NCI-H2227 (cell line): ENCODE measurements around the gene UCP3.
A peak's percentile ranks its signal among the peaks of the same experiment; 100 is the strongest.

Experiments used
- DNase-seq: peaks from one replicate; lab custom pipeline; 2025; ENCODE audit not compliant: unreplicated experiment; lab: John Stamatoyannopoulos, UW

UCP3 gene, protein sequence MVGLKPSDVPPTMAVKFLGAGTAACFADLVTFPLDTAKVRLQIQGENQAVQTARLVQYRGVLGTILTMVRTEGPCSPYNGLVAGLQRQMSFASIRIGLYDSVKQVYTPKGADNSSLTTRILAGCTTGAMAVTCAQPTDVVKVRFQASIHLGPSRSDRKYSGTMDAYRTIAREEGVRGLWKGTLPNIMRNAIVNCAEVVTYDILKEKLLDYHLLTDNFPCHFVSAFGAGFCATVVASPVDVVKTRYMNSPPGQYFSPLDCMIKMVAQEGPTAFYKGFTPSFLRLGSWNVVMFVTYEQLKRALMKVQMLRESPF

DNA sequence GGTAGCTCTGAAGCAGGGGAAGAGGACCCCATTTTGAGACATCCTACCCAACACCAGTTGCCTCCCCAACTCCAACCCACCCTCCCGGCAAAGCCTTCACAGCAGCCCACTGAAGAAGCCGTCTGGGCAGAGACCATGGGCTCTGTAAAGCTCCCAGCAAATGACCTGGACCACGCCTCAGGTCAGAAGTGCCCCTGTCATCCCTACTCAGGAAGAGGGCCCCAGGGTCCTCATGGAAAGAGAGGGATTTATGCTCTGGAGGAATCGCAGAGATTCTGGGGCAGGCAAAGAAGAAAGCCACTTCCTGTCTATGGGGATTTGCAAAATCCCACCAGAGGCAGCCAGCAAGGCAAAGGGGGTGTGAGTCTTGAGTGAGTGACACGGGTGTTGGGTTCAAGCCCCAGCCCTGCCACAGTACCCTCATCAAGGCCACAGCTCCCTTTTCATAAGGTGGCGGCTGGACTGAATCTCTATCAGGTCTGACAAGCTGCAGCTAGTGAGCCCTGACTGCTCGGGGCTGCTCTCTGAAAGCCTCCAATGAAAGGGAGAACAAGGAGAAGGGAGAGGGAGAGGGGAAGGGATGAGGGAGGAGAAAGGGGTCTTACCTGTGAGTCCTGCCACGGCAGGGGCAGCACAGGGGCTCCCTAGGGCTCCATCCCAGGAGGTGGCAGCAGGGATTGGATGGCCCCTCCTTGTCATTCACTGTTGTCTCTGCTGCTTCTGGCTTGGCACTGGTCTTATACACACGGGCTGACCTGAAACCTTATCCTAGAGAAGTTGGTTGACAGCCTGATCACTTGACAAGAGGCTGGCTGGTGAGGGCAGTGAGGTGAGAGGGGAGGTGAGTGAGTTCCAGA lies at the start of gene UCP3:
Gene UCP3 (minus strand): TSS at position 713 of the 857 bp plus-strand sequence. CDS start 2,043 bp downstream, outside the sequence.
- DNase-seq: no peak

DNA sequence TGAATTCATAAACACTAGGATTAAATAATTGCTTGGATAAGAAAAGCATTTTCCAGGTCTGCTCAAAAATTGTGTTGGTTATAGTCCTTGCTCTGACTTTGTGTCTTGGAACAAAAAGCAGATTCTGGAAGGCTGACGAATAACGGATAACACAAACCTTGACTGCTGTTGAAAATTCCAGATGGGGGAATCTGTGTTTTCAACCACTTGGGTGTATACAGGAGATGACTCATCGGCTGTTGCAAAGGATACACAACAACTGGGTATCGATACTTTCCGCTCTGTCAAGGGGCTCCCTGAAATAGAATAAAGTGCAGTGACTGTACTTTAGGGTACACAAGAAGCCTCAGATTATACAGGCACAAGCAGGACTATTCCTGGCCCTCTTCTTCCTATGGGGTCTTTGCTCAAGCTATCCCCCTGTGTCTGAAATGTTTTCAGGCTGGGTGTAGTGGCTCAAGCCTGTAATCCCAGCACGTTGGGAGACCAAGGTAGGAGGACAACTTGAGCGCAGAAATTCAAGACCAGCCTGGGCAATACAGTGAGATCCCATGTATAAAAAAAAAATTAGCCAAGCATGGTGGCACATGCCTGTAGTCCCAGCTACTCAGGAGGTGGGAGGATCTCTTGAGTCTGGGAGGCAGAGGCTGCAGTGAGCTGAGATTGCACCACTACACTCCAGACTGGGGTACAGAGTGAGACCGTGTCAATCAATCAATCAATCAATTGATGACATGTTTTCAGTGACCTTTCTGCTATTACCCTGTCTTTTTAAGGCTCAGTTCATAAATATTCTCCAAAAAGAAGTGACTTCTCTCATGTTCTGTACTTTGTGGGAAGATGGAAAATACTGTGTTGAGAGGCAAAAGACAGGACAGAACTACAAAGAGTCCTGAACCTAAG lies 48.6 kb upstream of the UCP3 start:
- no peak for DNase-seq

DNA sequence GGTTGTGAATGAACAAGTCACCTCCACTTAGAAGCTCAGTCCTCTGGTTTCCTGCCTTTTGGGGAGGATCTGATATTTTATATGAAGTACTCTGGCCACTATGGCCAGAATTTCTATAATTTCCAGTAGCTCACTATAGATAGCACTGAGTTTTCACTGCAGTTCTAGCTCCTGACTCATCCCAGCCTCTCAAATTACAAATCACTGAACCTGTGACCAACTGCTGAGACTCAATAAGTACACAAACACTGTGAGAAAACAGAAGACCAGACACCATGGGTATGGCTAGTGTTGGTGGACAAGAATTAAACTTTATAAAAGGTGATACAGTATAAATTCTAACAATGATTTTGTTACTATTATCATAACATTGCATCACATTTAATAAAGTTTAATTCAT lies 47.1 kb upstream of the UCP3 start:
- no peak for DNase-seq

DNA sequence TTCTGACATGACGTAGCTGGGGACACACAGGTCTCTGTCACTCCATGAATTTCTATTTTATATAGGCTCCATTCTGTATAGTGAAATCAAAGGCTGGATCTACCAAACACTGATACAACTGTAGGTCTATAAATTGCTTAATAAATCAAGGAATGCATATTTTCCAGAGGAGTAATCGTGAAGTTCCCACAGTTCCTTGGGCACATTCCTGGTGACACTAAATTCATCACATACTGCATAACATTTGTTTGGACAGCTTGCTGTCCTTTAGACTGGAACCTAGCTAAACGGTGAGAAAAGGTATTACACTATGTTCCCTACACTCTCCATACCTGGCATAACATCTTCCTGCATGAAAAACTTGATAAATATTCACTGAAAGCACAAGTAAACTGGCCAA lies 41.6 kb upstream of the UCP3 start:
- DNase-seq: no peak

DNA sequence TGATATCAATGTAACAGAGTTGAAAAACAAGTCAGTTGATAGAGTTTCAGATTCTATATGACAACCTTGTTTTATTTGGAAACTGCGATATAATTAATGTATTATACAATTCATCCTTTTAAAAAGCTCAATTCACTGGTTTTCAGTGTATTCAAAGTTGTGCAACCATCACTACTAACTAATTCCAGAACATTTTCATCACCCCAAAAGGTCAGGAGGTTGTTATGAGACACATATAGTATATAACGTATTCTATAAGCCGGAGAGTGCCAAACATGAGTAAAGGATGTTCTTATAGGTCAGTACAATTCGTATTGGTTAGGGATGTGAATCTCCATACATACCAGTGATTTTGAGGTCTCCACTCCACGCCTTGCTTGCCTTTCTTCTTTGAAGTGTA lies 40.1 kb upstream of the UCP3 start:
- no peak for DNase-seq

DNA sequence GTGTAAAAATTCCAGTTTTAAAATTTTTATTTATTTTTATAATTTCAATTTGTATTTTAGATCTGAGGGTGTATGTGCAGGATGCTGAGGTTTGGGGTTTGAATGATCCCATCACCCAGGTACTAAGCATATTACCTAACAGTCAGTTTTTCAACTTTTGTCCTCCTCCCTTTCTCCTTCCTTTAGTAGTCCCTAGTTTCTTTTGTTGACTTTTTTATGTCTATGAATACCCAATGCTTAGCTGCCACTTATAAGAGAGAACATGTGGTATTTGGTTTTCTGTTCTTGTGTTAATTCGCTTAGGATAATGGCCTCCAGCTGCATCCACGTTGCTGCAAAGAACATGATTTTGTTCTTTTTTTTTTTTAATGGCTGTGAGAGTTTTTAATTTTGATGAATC lies 35.7 kb upstream of the UCP3 start:
- no peak for DNase-seq

DNA sequence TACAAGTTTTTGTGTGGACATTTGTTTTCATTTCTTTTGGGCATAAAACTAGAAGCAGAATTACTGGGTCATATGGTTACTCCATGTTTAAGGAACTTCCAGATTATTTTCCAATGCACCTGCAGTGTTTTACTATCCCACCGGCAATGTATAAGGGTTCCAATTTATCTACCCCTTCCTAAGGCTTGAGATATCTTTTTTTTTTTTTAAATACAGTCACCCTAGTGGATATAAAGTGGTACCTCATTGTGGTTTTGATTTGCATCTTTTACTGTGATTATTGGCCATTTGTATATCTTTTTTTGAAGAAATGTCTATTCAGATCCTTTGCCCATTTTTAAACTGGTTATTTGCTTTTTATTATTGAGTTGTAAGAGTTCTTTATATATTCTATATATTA lies 34.6 kb upstream of the UCP3 start:
- DNase-seq: no peak

DNA sequence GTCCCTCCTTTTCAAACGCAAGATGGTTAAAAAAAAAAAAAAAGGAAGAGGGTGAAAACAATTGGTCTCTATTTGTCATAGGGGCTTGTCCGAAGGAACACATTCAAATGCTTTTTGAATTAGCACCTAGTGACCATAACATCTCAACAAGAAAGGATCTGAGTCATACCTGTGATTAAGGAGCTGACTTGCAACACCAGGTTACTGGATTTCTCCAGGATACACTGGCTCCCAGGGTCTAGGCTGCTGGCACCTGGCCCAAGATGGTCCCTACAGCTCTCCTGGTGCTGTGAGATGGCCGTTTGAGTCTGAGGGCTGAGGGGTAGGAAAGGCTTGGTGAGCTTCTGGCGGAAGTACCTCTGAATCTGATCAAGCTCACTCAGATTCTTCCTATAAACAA lies 28.4 kb upstream of the UCP3 start:
- no peak for DNase-seq

DNA sequence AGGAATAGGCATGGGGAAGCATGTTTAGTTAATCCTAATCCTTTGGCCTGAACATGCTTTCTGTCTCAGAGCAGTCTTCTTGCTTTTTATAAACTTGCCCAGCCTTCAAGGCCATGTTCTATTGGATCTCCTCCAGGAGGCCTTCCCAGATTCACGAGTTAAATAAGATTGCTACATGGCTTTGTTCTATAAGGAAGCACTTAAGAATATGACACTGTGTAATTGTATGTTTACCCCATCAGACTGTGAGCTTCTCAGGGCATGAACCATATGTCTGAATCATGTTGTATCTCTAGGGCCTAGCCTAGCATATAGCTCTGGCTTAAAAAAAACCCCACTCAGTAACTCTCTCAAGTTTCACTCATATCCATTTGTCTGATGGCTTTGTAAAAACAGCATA lies 26.4 kb upstream of the UCP3 start:
- no peak for DNase-seq

DNA sequence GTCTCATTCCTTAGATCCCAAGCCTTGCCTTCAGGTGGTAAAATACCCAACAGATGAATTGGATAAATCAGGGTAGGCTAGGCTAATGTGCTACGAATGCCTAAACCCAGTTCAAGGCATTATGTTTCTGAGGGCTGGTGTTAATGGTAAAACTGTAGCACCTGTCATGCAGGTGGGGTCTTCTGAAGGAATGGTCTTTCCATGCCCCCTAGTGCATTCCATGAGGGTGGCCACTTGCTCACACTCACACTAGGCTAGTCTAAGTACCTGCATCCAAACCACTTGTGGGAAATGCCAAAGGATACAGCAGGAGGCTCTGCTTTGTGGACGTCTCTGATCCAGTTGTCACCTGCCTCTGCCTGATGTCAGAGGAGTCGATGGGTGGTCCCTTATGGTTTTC lies 24.2 kb upstream of the UCP3 start:
- no peak for DNase-seq

DNA sequence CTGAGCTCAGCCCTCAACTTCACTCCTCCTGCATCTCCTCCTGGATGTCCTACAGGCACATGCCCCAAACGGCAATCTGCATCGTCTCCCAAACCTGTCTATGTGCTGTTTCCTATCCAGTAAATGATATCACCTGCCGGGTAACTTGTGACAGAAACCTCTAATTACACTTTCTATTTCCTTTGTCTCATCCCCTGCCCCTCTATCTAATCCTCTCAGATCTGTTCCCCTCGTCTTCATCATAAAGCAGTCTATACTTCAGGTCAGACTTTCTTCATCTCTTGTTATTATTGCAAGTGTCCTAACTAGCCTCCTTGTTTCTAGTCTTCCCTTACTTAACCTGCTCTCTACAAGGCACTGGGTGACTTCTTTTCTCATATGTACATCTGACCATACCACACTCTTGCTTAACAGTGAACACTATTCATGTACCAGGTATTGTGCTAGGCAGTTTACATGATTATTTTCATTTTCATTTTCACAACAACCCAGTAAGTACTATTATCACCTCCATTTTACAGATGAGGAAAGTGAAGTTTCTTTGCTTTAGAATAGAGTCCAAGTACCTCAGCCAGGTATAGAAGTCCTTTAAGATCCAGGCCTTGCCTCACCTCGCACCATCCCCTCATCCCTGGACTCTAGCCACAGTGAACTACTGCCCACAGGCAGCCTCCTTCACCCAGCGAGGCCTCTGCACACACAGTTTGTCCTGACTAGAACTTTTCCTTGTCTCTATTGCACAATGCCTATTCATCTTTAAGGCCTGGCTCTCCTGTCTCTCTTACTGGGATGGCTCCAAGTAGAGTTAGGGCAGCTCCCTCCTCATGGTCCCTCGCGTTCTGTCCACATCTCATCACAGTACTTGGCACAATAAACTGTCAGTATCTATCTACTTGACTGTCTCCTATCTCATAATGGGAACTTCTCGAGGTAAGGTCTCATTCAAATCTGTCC lies 22.1 kb upstream of the UCP3 start:
- no peak for DNase-seq

DNA sequence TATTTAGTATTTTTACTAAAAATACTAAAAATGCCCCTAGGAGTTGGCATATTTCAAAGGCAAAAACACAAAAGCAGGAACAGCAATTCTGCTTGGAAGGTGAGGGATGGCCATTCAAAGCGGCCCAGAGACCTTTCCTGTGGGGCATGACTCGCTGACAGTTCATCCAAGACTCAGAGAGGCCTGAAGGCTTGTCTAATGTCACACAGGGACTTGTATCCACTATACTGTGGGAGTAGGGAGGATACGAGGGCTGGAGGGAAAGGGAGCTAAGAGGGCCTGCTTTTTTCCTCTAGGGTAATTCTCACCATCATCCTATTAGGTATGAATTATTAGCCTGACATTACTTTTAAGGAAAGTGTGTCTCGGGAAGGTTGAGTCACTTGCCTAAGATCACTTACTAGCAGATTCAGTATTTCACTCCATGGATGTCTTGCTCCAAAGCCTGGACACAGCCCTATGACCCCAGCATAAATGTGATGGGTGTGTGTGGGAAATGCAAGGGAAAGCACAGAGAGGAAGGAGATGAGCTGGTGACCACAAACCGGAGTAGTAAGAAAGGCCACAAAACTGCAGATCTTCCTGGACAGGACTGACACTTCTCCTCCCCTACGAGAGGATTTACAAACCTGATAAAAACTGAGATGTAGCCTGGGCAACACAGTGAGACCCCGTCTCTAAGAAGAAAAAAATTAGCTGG lies 16.7 kb upstream of the UCP3 start:
- DNase-seq: no peak

DNA sequence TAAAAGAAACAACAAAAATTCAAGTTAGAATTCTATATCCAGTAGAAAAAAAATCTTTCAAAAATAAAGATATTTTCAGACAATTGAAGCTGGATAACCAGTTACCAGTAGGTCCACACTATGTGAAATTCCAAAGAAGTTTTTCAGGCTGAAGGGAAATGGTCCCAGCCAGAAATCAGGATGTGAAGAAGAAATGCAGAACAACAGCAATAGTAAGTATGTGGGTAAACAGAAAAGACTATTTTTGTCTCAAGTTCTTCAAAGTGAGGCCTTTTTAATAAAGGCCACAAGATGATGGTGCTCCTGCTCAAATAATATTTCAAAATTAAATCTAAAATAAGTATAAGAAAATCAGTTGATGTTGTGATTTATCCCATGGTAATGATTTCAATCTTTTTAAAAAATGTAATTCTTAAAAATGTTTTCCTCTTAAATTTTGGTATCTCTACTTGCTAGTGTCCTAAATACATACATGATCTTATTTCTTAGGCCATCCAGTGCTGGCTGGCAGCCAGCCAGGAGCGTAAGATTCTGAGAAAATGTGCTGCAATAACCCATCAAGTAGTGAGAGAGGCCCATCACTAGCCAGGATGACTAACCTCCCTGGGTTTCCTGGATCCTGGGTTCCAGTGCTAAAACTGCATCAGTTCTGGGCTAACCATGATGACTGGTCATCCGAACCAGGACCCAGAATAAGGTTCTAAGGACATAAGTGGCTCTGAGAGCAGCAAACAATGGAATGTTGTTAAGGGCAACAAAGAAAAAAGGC lies 15.6 kb upstream of the UCP3 start:
- peak; percentile 7 for DNase-seq

DNA sequence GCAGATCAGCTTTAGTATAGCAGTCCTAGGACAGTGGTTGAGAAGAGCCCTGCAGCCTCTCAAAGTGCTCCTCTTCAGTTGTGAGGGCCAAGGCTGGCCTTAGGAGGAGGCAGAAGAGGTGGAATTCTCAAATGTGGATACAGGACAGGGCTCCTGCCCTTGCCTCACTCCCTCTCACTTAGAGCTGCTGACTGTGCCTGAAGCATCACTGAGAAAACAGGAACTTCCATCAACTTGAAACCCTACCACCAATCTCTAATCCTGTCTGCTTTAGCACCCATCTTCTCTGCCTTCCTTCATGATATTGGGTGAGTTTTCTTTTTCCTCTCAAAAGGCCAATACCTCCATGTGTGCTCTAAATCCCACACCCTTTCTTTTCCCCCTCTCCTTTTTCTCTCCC lies 14.4 kb upstream of the UCP3 start:
- DNase-seq: no peak

DNA sequence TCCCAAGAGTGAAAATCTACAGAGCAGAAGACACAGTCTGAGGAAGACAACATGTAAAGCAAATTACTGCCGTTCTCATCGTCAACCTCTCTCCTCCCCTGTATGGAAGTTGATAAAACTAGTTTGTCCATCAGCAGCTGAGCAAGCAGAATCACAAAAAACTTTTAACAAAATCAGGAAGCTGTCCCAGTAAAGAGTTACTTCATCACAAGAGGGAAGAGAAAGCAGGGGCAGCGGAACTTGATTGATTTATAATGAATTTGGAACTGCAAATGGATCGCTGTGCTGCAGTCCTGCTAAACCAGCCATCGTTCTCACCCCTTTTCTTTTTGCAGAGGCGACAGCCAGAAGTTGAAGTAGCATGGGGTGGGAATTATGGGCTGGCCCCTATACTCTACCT lies 13.7 kb upstream of the UCP3 start:
- DNase-seq: no peak

DNA sequence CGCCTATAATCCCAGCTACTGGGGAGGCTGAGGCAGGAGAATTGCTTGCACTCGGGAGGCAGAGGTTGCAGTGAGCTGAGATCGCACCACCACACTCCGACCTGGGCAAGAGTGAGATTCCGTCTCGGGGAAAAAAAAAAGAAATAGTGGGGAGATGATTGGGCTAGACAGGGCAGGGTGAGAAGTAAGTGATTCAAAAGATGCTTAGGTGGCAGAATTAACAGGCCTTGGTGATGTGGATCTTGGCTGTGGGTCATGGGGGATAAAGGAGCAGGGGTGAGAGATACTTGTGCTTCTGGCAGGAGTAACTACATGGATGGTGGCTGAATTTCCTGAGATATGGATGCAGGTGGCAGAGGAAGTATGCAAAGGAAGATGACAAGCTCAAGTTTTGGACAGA lies 13.1 kb upstream of the UCP3 start:
- DNase-seq: no peak

DNA sequence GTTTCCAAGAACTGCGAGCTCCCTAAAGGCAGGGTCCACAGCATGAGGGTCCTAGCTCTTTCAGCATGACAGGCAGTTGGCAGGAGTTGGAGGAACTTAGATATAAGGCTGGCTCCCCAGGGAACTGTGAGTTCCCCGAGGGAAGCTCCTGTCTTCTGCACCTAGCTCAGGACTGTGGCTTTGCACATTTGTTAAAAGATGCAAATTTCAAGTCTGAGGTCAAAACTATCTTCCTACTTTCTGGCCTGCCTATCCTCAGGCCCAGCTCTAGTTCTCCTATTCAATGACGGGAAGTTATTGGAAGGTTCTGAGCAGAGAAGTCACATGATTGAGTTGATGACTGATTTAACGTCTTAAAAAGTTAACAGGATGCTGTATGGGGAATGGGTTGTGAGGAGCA lies 11.7 kb upstream of the UCP3 start:
- no peak for DNase-seq

DNA sequence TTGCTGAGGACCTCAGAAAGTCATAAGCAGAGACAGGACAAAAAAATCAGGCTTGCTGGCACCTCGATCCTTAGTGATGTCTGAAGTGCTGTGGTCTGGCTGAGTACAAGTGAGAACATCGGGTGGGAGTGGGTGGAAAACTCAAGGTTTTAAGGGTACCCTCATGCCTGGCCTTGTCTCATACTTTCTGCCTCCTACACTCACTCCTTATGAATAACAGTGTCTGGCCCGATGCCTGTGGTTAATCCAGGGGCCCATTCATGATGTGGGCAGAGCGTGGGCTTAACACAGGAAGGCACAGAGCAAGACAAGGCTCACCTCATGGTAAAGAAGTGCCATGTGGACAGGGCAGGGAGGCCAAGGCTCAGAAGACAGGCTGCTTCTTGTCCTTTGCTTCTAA lies 11.0 kb upstream of the UCP3 start:
- no peak for DNase-seq

DNA sequence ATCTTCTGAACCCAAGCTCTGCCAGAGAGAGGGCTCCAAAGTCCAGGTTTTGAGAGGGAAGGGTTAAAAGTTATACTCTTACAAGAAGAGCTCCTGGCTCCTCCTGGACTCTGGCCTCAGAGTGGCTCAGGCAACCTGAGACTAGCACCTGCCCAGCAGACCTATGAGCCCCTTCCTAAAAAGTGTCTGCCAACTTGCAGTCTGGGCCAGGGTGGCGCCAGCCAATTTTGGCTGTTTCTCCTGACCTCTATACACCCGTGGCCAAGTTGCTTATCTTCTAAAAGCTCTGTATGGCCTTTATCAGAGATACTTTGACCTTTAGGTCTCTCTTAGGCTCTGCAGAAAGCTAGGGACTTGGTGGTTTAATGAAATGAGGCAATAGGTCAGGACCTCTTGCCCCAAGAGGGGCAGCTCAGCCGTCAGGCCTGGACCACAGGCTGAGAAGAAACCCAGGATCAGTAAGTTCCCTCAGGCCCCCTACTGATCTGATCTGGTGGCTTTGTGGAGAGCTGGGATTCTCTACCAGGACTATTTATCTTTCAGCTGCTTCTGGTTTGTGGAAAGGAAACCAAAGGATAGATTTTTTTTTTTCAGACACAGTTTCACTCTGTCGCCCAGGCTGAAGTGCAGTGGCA lies 10.3 kb upstream of the UCP3 start:
- DNase-seq: no peak
